DMS 273 treated with DMSO at 0.1 percent for 48 hours (cell line): ENCODE measurements around the gene FCHO1.
A peak's percentile ranks its signal among the peaks of the same experiment; 100 is the strongest.
"Not testable (repeated sequence)": the region's sequence is repeated elsewhere in the genome, so short reads cannot be mapped to it uniquely, and the experiment has no call there.

Experiments
- DNase-seq: peaks from one replicate; lab custom pipeline; 2025; lab: John Stamatoyannopoulos, UW

Gene FCHO1

DNA sequence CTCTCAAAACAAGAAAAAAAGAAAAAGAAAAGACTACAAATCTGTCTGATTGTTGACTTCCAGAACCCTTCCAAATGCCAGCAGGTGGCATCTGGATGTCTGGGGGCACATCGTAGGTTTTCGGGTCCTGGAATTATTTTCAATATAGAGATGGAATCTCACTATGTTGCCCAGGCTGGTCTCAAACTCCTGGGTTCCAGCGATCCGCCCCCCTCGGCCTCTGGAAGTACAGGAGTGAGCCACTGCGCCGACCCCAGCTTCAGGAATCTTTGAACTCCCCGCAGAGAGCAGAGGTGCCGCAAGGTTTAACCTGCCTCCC lies 43.1 kb downstream of the FCHO1 start:
- DNase-seq = no peak

DNA sequence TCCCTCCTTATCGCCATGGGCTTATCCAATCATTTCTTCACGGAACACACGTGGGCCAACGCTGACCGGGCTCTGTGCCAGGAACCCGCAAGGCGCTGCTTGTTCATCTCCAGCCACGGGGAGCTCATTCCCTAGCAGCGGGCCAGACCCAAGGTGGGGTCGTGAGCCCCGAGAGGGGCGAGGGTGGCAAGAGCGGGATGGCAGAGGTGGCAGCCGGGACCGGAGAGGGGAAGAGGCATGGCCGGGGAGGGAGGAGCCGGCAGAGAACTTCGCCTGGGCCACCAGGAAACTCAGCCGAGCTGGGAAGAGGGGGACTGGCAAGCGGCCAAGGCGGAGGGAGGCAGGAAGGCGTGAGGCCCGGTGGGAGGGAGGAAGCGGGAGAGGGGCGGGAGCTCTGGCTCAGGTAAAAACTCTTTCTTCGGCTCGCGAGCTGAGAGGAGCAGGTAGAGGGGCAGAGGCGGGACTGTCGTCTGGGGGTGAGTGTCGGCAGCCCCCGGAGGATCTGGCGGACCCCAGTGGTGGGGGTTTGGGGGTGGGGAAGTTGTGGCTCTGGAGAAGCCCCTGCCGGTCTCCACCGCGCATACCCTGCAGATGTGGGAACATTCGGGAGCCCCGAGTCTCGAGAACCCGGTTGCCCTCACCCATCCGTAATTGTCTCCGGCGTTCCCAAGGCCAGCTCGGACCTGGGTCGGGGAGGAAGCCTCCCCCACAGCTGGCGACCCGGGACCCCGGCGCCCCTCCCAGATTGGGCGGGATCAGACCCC lies 43.6 kb downstream of the FCHO1 start, which contains the start of gene B3GNT3:
Gene B3GNT3 (plus strand): TSS at position 408 of the 764 bp plus-strand sequence. CDS start 12,670 bp downstream, outside the sequence.
- peak; percentile 14 for DNase-seq

DNA sequence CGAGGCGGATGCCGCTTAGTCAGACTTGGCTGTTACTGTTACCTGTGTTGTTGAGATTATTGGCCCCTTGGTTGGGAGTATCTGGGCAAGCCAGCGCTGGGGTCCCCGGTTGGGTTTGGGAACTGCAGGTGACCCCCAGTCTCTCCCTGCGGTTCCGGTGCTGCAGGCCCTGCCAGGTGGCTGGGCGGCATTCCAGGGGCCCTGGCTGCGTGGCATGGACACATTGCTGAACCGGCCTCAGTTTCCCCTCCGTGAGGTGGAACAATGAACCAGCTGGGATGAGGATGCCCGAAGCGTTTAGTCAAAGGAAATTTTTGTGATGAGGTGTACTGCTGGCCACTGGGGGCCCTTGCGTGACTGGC lies 44.2 kb downstream of the FCHO1 start:
- no peak for DNase-seq

DNA sequence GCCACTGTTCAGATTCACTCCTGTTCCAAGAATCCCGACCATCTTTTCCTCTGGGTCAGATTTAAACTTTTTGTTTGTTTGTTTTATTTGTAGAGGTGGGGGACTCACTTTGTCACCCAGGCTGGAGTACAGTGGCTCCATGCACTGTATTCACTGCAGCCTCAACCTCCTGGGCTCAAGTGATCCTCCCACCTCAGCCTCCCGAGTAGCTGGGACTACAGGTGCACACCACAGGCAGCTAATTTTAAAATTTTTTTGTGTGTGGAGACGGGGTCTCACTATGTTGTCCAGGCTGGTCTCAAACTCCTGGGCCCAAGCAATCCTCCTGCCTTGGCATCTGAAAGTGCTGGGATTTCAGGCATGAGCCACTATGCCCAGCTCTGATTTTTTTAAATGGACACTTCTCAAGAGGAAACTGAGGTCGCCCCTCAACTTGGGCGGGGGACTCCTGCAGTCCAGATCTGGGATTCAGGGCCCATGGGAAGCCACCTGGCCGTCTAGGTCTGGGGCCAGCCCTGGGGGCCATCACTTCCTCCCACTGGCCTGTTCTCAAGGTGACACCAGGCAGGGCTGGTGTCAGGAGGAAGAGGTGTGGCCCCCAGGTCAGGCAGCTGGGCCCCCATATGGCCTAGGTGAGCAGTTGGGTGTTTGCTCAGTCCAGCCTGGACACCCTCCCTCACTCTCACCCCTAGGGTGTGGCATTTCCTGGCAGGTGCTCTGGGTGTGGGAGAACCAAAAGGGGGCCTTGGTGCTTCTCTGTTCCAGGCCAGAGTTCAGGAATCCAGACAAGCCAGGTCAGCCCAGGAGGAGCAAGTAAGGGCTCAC lies 44.9 kb downstream of the FCHO1 start:
- no peak for DNase-seq

DNA sequence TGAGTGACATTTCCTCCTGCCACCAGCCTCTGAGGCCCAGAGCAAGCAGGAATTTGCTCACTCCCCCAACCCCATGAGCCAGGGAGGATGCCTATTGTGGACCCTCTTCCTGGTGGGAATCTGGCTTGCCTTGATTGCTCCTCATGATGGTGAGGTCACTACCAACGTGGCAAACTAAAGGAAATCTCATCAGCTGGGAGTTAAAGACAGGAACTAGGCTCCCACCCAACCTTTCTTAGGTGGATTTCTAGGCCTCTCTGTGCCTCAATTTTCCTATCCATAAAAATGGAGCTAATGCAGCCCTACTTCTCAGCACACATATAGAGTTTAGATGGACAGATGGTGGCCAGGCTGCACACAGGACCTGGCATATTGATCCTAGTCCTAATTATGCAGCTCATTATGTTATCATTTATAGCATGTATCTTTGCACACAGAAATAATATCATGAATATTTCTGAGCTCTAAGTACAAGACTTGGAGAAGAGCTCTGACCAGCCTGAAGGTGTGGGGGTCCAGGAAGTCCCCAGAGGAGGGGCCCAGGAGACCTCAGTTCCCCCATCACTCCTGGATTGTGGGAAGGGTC lies 45.7 kb downstream of the FCHO1 start:
- no peak for DNase-seq

DNA sequence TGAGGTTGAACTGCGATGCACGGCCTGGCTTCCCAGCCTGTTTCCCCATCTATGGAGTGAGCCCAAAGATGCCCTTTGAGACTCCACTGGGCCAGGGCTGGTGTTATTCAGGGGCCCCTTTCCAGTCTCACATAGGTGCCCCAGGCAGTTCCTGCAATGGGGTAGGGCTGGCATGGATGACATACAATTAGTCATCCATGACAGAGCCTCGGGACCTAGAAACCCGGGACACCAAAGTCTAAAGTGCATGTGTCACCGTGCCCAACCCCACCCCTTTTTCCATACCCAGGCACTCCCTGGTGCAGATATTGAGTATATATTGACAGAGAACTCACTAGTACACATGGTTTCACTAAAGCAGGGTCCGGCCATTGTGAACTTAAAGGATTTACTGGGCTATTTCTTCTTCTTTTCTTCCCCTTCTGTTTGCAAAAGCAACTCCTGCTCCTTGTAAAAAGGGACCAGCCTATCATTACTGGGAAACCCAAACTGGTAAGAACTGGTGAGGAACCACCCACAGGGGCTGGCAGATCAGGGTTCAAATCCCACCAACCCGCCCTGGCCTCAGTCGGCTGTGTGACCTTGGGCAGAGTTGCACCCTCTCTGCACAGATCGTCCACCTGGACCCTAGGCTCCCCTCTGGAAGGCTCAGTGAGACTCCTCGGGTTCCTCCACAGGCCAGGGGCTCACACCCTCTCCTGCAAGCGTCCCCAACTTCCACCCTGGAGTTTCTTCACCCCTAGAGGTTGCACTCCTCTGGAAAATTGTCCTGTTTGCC lies 46.3 kb downstream of the FCHO1 start:
- no peak for DNase-seq

DNA sequence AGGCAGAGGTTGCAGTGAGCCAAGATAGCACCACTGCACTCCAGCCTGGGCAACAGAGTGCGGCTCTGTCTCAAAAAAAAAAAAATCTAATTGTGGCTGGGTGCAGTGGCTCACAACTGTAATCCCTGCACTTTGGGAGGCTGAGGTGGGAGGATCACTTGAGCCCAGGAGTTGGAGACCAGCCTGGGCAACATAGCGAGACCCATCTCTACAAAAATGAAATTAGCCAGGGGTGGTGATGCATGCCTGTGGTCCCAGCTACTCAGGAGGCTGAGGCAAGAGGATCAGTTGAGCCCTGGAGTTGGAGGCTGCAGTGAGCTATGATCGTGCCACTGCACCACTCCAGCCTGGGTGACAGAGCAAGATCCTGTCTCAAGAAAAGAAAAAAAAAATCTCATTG lies 47.3 kb downstream of the FCHO1 start:
- not testable (repeated sequence) for DNase-seq

DNA sequence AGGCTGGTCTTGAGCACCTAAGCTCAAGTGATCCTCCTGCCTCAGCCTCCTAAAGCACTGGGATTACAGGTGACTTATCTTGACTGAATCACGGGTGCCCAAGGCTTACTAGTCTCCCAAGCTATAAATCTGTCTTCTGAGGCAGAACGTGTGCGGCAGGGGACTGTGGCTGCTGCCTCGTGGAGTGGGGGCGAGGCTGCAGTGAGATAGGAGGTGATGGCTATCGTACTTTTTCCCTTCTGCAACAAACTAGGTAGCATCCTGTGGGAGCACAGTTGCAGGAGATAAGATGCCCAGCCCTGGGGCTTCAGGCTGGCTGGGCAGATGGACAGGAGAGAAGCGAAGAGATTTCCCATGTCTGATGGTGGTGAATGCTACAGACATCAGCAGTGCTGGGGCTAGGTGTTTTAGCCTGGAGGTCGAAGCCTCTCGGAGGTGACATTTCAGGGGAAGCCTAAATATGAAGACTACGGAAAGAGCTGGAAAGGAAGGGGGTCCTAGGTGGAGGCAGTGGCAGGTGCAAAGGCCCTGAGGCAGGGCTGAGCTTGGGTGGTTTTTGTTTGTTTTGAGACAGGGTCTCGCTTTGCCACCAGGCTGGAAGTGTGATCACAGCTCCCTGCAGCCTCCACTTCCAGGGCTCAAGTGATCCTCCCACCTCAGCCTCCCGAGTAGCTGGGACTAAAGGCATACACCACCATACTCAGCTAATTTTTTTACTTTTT lies 51.0 kb downstream of the FCHO1 start:
- no peak for DNase-seq

DNA sequence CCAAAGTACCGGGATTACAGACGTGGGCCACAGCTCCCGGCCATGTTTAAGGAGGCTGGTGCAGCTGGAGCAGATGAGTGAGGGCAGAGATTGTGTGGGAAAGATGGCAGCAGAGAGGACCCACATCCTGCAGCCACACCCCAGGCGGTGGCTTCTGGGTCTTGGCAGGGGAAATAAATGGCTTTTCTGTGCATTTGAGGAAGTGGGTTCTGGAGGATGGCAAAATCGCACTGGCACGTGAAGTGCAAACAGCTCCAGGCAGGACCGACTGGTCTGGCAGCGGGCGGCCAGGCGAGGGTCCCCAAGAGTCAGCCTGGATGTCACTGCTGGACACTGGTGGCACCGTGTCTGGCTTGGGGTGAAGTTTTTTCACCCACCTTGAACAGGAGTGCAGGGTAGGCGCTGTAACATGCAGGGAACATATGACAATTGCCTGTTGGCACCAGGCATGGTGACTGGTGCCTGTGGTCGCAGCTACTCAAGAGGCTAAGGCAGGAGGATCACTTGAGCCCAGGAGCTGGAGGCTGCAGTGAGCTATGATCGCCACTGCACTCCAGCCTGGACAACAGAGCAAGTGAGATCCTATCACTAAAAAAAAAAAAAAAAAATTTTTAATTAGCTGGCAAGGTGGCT lies 52.1 kb downstream of the FCHO1 start:
- no peak for DNase-seq

DNA sequence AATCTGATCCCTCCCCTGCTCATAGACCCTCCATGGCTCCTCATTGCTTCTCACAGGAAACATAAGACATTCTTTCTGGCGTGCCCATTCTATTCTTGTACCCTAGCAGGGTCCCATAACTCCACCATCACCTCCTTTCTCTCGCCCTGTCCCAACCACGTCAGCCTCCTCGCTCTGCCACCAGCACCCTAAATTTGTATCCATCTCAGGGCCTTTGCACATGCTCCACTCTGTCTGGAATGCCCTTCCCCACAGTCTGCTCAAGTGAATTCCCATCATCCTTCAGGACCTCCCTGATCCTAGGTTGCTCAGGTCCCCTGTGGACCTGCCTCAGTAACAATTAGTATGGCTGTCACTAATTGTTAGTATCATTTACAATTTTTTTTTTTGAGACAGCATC lies 54.1 kb downstream of the FCHO1 start:
- DNase-seq = no peak

DNA sequence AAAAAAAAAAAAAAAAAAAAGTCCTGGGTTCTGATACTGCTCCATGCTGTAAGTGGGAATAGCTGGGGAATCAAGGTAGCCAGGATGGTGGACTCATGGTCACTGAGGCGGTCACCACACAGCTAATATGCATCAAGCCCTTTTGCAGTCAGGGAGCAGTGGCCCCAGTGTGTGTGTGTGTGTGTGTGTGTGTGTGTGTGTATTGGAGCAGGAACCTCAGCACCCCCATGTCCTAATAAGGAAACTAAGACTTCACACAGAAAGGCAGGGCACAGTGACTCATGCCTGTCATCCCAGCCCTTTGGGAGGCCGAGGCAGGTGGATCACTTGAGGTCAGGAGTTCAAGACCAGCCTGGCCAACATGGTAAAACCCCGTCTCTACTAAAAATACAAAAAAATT lies 55.7 kb downstream of the FCHO1 start:
- DNase-seq = no peak

DNA sequence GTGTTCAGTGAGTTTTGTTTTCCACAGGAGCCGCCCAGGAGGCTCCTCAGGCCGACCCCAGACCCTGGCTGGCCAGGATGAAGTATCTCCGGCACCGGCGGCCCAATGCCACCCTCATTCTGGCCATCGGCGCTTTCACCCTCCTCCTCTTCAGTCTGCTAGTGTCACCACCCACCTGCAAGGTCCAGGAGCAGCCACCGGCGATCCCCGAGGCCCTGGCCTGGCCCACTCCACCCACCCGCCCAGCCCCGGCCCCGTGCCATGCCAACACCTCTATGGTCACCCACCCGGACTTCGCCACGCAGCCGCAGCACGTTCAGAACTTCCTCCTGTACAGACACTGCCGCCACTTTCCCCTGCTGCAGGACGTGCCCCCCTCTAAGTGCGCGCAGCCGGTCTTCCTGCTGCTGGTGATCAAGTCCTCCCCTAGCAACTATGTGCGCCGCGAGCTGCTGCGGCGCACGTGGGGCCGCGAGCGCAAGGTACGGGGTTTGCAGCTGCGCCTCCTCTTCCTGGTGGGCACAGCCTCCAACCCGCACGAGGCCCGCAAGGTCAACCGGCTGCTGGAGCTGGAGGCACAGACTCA lies 56.5 kb downstream of the FCHO1 start:
- no peak for DNase-seq

DNA sequence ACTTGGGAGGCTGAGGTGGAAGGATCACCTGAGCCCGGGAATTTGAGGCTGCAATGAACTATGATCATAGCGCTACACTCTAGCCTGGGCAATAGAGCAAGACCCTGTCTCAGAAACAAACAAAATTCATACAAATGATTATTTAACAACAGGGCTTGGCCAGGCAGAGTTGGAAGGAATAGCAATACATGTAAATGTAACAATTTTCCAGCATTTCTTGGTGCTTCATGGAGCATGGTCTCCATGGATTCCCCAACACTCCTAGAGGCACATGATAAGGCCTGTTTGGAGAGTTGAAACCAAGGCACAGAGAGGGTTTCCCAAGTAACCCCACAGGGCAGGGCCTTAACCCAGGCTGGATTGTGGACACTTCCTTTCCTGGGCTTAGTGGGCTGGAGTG lies 59.8 kb downstream of the FCHO1 start:
- DNase-seq = no peak

DNA sequence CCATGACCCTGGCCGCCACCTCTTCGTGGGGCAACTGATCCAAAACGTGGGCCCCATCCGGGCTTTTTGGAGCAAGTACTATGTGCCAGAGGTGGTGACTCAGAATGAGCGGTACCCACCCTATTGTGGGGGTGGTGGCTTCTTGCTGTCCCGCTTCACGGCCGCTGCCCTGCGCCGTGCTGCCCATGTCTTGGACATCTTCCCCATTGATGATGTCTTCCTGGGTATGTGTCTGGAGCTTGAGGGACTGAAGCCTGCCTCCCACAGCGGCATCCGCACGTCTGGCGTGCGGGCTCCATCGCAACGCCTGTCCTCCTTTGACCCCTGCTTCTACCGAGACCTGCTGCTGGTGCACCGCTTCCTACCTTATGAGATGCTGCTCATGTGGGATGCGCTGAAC lies 60.4 kb downstream of the FCHO1 start:
- DNase-seq = no peak

DNA sequence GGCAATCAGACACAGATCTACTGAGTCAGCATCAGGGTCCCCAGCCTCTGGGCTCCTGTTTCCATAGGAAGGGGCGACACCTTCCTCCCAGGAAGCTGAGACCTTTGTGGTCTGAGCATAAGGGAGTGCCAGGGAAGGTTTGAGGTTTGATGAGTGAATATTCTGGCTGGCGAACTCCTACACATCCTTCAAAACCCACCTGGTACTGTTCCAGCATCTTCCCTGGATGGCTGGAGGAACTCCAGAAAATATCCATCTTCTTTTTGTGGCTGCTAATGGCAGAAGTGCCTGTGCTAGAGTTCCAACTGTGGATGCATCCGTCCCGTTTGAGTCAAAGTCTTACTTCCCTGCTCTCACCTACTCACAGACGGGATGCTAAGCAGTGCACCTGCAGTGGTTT lies 60.8 kb downstream of the FCHO1 start:
- DNase-seq = no peak

DNA sequence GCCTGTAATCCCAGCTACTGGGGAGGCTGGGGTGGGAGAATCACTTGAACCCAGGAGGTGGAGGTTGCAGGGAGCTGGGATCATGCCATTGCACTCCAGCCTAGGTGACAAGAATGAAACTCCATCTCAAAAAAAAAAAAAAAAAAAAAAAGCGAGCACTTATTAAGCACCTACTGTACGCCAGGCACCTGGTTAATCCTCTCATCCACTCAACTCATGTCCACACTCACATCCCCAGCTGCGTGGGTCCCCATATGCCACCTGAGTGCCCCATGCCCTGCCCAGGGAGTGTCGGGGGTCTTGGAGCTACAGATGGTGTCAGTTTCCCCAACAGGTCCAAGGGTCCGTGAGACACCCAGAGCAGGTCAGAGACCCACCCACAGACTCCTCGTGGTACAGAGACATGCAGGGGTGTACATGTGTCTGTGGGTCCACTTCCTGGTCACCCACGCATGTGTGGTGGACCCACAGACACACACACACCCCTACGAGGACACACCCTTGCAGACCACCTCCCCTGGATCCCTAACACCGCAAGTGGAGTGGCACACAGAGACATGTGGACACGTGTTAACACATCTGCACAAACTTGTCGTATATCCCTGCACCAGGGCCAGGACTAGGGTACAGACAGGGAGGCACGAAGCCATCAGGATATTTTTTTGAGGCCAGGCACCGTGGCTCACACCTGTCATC lies 66.5 kb downstream of the FCHO1 start:
- no peak for DNase-seq

DNA sequence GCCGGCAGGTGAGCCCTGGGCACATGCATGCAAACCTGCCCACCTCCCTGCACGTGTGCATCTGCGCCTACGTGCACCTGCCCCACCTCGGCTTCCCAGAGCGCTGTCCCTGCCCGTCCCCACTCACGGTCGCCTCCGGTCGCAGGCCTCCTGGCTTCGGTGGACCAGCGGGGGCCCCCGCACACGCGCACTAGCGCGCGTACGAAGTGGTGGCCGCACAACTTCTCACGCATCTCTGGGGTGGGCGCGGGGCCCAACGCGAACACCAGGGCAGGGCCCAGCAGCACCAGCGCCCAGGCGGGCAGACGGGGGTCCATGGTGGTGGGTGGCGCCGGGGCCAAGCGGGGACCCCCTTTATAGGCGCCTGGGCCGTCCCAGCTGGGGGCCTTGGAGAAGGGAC lies 69.9 kb downstream of the FCHO1 start, which contains the start of gene INSL3:
Gene INSL3 (minus strand): TSS at position 330 of the 400 bp plus-strand sequence. CDS start 13 bp downstream, at position 317.
- DNase-seq = no peak

DNA sequence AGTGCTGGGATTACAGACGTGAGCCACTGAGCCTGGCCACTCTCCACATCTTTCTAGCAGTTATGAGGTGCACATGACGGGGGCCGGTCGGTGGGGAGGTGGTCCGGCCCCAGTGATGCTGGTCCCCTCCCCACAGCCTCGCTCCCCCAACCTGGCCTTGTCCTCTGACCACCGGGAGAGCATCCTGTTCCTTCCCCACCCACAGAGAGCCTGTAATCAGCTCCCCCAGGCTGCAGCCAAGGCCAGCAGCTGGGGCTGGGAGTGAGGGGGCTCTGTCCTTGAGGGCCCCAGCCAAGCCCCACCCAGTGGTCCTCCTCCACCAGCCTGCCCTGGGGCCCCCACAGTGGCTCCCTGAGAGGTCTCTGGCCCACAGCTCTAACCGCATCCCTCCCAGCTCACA lies 73.1 kb downstream of the FCHO1 start:
- DNase-seq = no peak

DNA sequence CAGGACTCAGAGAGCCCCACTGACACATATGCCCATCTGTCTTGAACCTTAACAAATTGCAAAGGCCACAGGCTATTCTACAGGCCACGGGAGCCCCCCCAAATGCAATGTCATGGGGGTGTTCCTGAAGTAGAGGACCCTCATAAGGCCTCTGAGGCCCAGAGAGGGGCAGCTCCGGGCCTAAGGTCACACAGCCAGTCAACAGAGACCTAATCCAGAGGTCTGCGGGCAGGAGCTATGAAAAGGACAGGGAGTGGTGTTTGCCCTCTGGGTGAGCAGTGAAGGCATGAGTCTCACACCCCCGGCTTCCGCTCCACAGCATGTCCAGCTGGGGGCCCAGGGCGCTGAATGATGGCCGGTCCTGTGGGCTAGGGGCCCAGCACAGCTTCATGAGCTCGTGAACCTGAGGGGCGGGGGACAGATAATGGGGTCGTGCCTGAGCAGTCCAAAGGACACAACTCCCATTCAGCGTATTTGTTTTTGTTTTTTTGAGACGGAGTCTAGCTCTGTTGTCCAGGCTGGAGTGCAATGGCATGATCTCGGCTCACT lies 75.3 kb downstream of the FCHO1 start:
- DNase-seq = no peak
